GM12878 (cell line): Measurements from ENCODE around the gene WWOX. TPM values are rescaled to one million over a fixed set of nuclear protein-coding genes. Genes with fewer than 3 reads are reported as not detected.

Experiments used
- ATAC-seq: fragments of 200-7000 bp; cut with Tn5 transposase; 3 replicates; pipeline ENCODE4 v1.9.1; 2020; ENCODE audit warnings: mild to moderate bottlenecking, moderate library complexity
- BruUV-seq: library from RNA; stranded (reverse); fragments of 400-500 nt; replicated peaks from 2 replicates; lab custom pipeline; 2021; lab: Mats Ljungman, UMichigan
- CTCF ChIA-PET: fragments of 300-600 bp; sonication (Branson Sonifier 250); formaldehyde crosslinking; extraction: SDS; loops from one replicate; lab custom pipeline; 2021; ENCODE audit warnings: inconsistent platforms; lab: Yijun Ruan, JAX
- POLR2A ChIA-PET: fragments of 350-600 bp; formaldehyde crosslinking; extraction: SDS; loops from one replicate; lab custom pipeline; 2021; ENCODE audit warnings: inconsistent platforms; lab: Charles Lee
- RAD21 ChIA-PET: fragments of 300-600 bp; sonication (Branson Sonifier 250); formaldehyde crosslinking; loops from one replicate; lab custom pipeline; 2023; ENCODE audit warnings: antibody characterized with exemption; ENCODE audit not compliant: unreplicated experiment; lab: Charles Lee
- SMC1A ChIA-PET: fragments of 300-600 bp; sonication (Branson Sonifier 250); formaldehyde crosslinking; loops from one replicate; lab custom pipeline; 2023; ENCODE audit not compliant: unreplicated experiment, uncharacterized antibody; lab: Charles Lee
- DNase-seq: peaks from one replicate; pipeline ENCODE4 v3.0.0-alpha.2; 2011; ENCODE audit warnings: low read depth, low spot score
- FAIRE-seq: peaks from 3 replicates; lab custom pipeline; 2011; peaks lifted over from hg19 to GRCh38; lab: Jason Lieb, UNC
- H2AFZ ChIP-seq: 2 replicates; pipeline ENCODE4 v1.6.0; 2011; ENCODE audit warnings: low read depth, low read length, control low read depth; ENCODE audit not compliant: control insufficient read depth
- H3K27ac ChIP-seq: 2 replicates; pipeline ENCODE4 v1.5.1; 2011; ENCODE audit warnings: control low read depth; ENCODE audit not compliant: control insufficient read depth, insufficient read depth
- H3K27me3 ChIP-seq, 2 experiments: replicated peaks in 1 of 2; 2 replicates each; pipeline versions ENCODE4 v1.6.0 to v1.6.1; 2011; ENCODE audit warnings: low read length in 1 of 2; ENCODE audit not compliant: control insufficient read depth in 2 of 2, insufficient read depth in 2 of 2
- H3K36me3 ChIP-seq, 2 experiments: 2 replicates each; pipeline ENCODE4 v1.5.1; 2011; ENCODE audit warnings: low read length in 1 of 2; ENCODE audit not compliant: control insufficient read depth in 2 of 2, insufficient read depth in 2 of 2
- H3K4me1 ChIP-seq: 2 replicates; pipeline ENCODE4 v1.6.1; 2011; ENCODE audit warnings: mild to moderate bottlenecking, low read length, moderate library complexity, mixed read lengths; ENCODE audit not compliant: control insufficient read depth, insufficient read depth
- H3K4me2 ChIP-seq: 2 replicates; pipeline ENCODE4 v1.6.0; 2011; ENCODE audit warnings: control low read depth; ENCODE audit not compliant: control insufficient read depth, insufficient read depth
- H3K4me3 ChIP-seq: fragments of 200-600 bp; sonication (generic); 2 replicates; pipeline ENCODE4 v1.5.1; 2016
- H3K79me2 ChIP-seq: 2 replicates; pipeline ENCODE4 v1.6.0; 2011; ENCODE audit warnings: low read length; ENCODE audit not compliant: control insufficient read depth, insufficient read depth
- H3K9ac ChIP-seq: 2 replicates; pipeline ENCODE4 v1.8.0; 2011; ENCODE audit warnings: low read length, control low read depth, mixed read lengths; ENCODE audit not compliant: control insufficient read depth, insufficient read depth
- H3K9me3 ChIP-seq: replicated peaks from 3 replicates; pipeline ENCODE4 v1.5.1; 2011; ENCODE audit warnings: mild to moderate bottlenecking, low read length; ENCODE audit not compliant: control insufficient read depth, insufficient read depth
- H4K20me1 ChIP-seq: 2 replicates; pipeline ENCODE4 v1.6.0; 2011; ENCODE audit not compliant: control insufficient read depth, insufficient read depth
- BCL3 ChIP-seq: IDR thresholded peaks from 2 replicates; pipeline ENCODE4 v1.6.1; 2011; ENCODE audit warnings: borderline replicate concordance, low read depth, mild to moderate bottlenecking, moderate library complexity, low read length; ENCODE audit not compliant: insufficient read depth, poor library complexity, severe bottlenecking
- CHD2 ChIP-seq: IDR thresholded peaks from 2 replicates; pipeline ENCODE4 v1.6.1; 2011; ENCODE audit warnings: low read depth, low read length, improper control_type of control experiment, borderline replicate concordance
- CUX1 ChIP-seq: IDR thresholded peaks from 2 replicates; pipeline ENCODE4 v1.6.1; 2012; ENCODE audit warnings: improper control_type of control experiment, low read depth, low read length; ENCODE audit not compliant: insufficient replicate concordance
- POLR2AphosphoS5 ChIP-seq: IDR thresholded peaks from 2 replicates; pipeline ENCODE4 v1.6.1; 2011; ENCODE audit warnings: mild to moderate bottlenecking, low read length, inconsistent platforms
- USF2 ChIP-seq: IDR thresholded peaks from 2 replicates; pipeline ENCODE4 v1.6.1; 2011; ENCODE audit warnings: low read depth, low read length, improper control_type of control experiment, borderline replicate concordance
- WGBS: methylation state at CpG from one replicate; pipeline ENCODE4 v1.1.6; 2016; ENCODE audit warnings: low lambda C conversion rate; ENCODE audit not compliant: insufficient replicate concordance, insufficient coverage; ENCODE audit errors: missing lambda C conversion rate; 5-methylcytosine and 5-hydroxymethylcytosine counted together
- in situ Hi-C: fragments of 300-500 bp; cut with MboI; formaldehyde crosslinking; loops from 9 replicates; pipeline ENCODE4 v1.14.3; 2018; ENCODE audit warnings: mixed read lengths
- intact Hi-C: fragments of 100-400 bp; cut with micrococcal nuclease; formaldehyde crosslinking; loops from one replicate; pipeline ENCODE4 v1.14.2; 2022; ENCODE audit not compliant: unreplicated experiment
- polyA plus RNA-seq, 11 experiments: library from polyadenylated mRNA; depleted of rRNA in 4 of 11; unstranded in 6 of 11; stranded (reverse) in 5 of 11; fragments of >200 nt; fragmentation: Nextera tagmentation in 4 of 11; fragmentation: Illumina TruSeq in 1 of 11; extraction: Ambion mirVana in 4 of 11; extraction: Trizol in 1 of 11; gene quantifications; 1 replicate in 1 of 11; 2 replicates in 10 of 11; pipeline versions ENCODE4 v1.2.1 to v1.2.3, GENCODE V29; 2011 to 2016; ENCODE audit warnings: inconsistent platforms in 2 of 11, missing spikeins in 2 of 11, low read depth in 1 of 11
- total RNA-seq, 4 experiments: library from RNA; depleted of rRNA in 3 of 4; stranded (reverse); fragments of >200 nt in 3 of 4; fragmentation: Illumina TruSeq in 1 of 4; extraction: Trizol in 1 of 4; gene quantifications; 2 replicates each; pipeline versions ENCODE4 v1.2.1 to v1.2.3, GENCODE V29; 2013 to 2021

Gene WWOX
- total and polyA plus RNA-seq, 10 of the 15 experiments (the other 5 are each of a cell fraction or from before 2014, with no cell fraction given), result 2.8 to 24.4 (median 17.8) TPM

- no peak overlapping the region for H2AFZ ChIP-seq
- no peaks in the 10 kb centered on the region for H3K4me1 ChIP-seq
- H4K20me1 ChIP-seq, result no peaks in the 10 kb centered on the region
- ChIA-PET RAD21 (no interaction called here), POLR2A (no interaction called here), CTCF (no interaction called here), SMC1A (no interaction called here)
- TF ChIP-seq CUX1, result no peak
- no peak for TF ChIP-seq BCL3
- no peak for TF ChIP-seq POLR2AphosphoS5
- TF ChIP-seq CHD2, result no peak
- no peak for TF ChIP-seq USF2
- no peak overlapping the region for H3K9ac ChIP-seq
- no TSS peak for BruUV-seq
- intact Hi-C loops, result no loop called here
- in situ Hi-C loops, result no loop called here
- H3K27ac ChIP-seq, result no peak overlapping the region
- DNase-seq, result no peak
- no peak overlapping the region for H3K4me2 ChIP-seq
- no peaks in the 10 kb centered on the region for H3K9me3 ChIP-seq
- no peaks in the 10 kb centered on the region for H3K36me3 ChIP-seq
- no peak overlapping the region for H3K4me3 ChIP-seq
- FAIRE-seq, result no peak
- ATAC-seq, result no peak
- no peaks in the 10 kb centered on the region for H3K27me3 ChIP-seq
- 74% methylated on average over 8 of the region's 8 CpGs for WGBS
- H3K79me2 ChIP-seq, result no peaks in the 10 kb centered on the region
These were observed 420.4 kb downstream of the WWOX start for GRCh38 chr16:78519896-78520295.
